ENCODE measurements around the gene FITM1. TPM values are rescaled to one million over a fixed set of nuclear protein-coding genes. Genes with fewer than 3 reads are reported as not detected.

Gene FITM1
- polyA plus RNA-seq, 2 of the 4 experiments (the other 2 are of a cell fraction), result 0.06 TPM; not detected in 1

GRCh38 chr14:24150567-24150966, 20.1 kb downstream of the FITM1 start:
- Histone ChIP-seq H3K27ac (no peak overlapping the region), H3K4me1 (peaks cover 9% of the 10 kb centered on the region), H3K9me3 (no peaks in the 10 kb centered on the region), H3K4me2 (no peak overlapping the region), H3K4me3 (no peak overlapping the region)
- 90% methylated on average over 8 of the region's 9 CpGs for WGBS (ENCODE audit: missing lambda C conversion rate)
- DNase-seq (ENCODE audit: low read depth in 1 of 2, low spot score in 1 of 2) (no peak), FAIRE-seq (no peak), ATAC-seq (no peak)
- CTCF ChIA-PET, result interaction anchor here (0.9 to 12.6 kb wide), 3 partner anchors 9 to 56 kb away, joined by 3 to 168 read pairs (median 10); partner anchors contain the start of genes EMC9 and IRF9
- POLR2A ChIA-PET, result interaction anchor here (1.5 to 2.1 kb wide), 2 partner anchors 10 to 63 kb away, joined by 3 to 6 read pairs; partner anchors contain the start of genes CHMP4A and IRF9
- TF ChIP-seq HOXA7 (CRISPR knock-in tag; IDR thresholded peaks at IDR 0.05) (no peak), POLR2AphosphoS2 (conservative IDR thresholded peaks at IDR 0.05; ENCODE audit: low read length) (no peak), EHMT2 (IDR thresholded peaks at IDR 0.05; ENCODE audit: low read depth) (no peak), ZC3H11A (IDR thresholded peaks at IDR 0.05) (no peak), HEYL (CRISPR knock-in tag; IDR thresholded peaks at IDR 0.05) (no peak), KDM1A (IDR thresholded peaks at IDR 0.05; ENCODE audit: low read depth) (no peak), SREBF2 (IDR thresholded peaks at IDR 0.05) (no peak), ATOH8 (CRISPR knock-in tag; IDR thresholded peaks at IDR 0.05; ENCODE audit: low read depth) (no peak), NR3C1 (IDR thresholded peaks at IDR 0.05) (no peak), NPAS2 (CRISPR knock-in tag; IDR thresholded peaks at IDR 0.05; ENCODE audit: borderline replicate concordance) (no peak), CTCF (IDR thresholded peaks at IDR 0.05) (no peak), ESRRA (IDR thresholded peaks at IDR 0.05; ENCODE audit: borderline replicate concordance, low read length) (no peak)

GRCh38 chr14:24150993-24151392, 20.5 kb downstream of the FITM1 start:
- CTCF ChIA-PET, result interaction anchor here (0.9 to 12.6 kb wide), 4 partner anchors 10 to 56 kb away, joined by 3 to 168 read pairs (median 6); partner anchors contain the start of genes EMC9 and IRF9
- Histone ChIP-seq H3K4me2 (no peak overlapping the region), H3K27ac (no peak overlapping the region), H3K4me3 (no peak overlapping the region), H3K9me3 (no peaks in the 10 kb centered on the region), H3K4me1 (peaks cover 6% of the 10 kb centered on the region; the same call in 2 of the 3 replicates)
- FAIRE-seq (no peak), DNase-seq (ENCODE audit: low read depth in 1 of 2, low spot score in 1 of 2) (no peak), ATAC-seq (no peak)
- WGBS (ENCODE audit: missing lambda C conversion rate), result 93% methylated on average over 9 of the region's 9 CpGs
- POLR2A ChIA-PET, result interaction anchor here (1.5 to 2.1 kb wide), 2 partner anchors 10 to 63 kb away, joined by 3 to 6 read pairs; partner anchors contain the start of genes CHMP4A and IRF9
- TF ChIP-seq CTCF (IDR thresholded peaks at IDR 0.05), result no peak
- TF ChIP-seq TP53 (CRISPR knock-in tag; IDR thresholded peaks at IDR 0.05), result no peak
- no peak for TF ChIP-seq EHMT2 (IDR thresholded peaks at IDR 0.05; ENCODE audit: low read depth)

GRCh38 chr14:24151404-24152080, 21.1 kb downstream of the FITM1 start:
- CTCF ChIA-PET, result interaction anchor here (0.9 to 12.6 kb wide), 5 partner anchors 10 to 145 kb away, joined by 3 to 168 read pairs (median 3); partner anchors contain the start of genes EMC9 and IRF9
- Histone ChIP-seq H3K9me3 (no peaks in the 10 kb centered on the region), H3K4me1 (peaks cover 6% of the 10 kb centered on the region; the same call in 2 of the 3 replicates), H3K4me2 (no peak overlapping the region), H3K27ac (no peak overlapping the region), H3K4me3 (no peak overlapping the region)
- FAIRE-seq (no peak), ATAC-seq (no peak), DNase-seq (ENCODE audit: low read depth in 1 of 2, low spot score in 1 of 2) (no peak)
- no peak for TF ChIP-seq E2F6 (IDR thresholded peaks at IDR 0.05; ENCODE audit: borderline replicate concordance, low read depth)
- POLR2A ChIA-PET, result interaction anchor here (1.5 to 2.1 kb wide), 2 partner anchors 9 to 62 kb away, joined by 3 to 6 read pairs; partner anchors contain the start of genes CHMP4A and IRF9
- WGBS (ENCODE audit: missing lambda C conversion rate), result 91% methylated on average over 12 of the region's 16 CpGs

All from A549 (cell line).